NCI-H128 (cell line): Measurements from ENCODE around the gene CGB8.
"Not testable (repeated sequence)": the region's sequence is repeated elsewhere in the genome, so short reads cannot be mapped to it uniquely, and the experiment has no call there.

Experiments
- DNase-seq: peaks from one replicate; lab custom pipeline; 2025; ENCODE audit not compliant: unreplicated experiment; lab: John Stamatoyannopoulos, UW

The CGB8 gene

GRCh38 chr19:49049011-49049410, at the start of gene CGB8:
Gene CGB8 (minus strand): TSS chr19:49049111. CDS start chr19:49048739, 372 bp downstream.
- not testable (repeated sequence) for DNase-seq

GRCh38 chr19:49097453-49098288, 48.8 kb upstream of the CGB8 start:
- peak; percentile 41 for DNase-seq

- no peak for DNase-seq
Measured at GRCh38 chr19:49094505-49095482, 45.9 kb upstream of the CGB8 start.

- no peak for DNase-seq
Measured at GRCh38 chr19:49092686-49093085, 43.8 kb upstream of the CGB8 start.

GRCh38 chr19:49091391-49092038, 42.6 kb upstream of the CGB8 start:
- no peak for DNase-seq

GRCh38 chr19:49086296-49086695, 37.4 kb upstream of the CGB8 start:
- DNase-seq, result no peak

GRCh38 chr19:49085868-49086232, 36.9 kb upstream of the CGB8 start:
- no peak for DNase-seq

GRCh38 chr19:49085020-49085867, 36.3 kb upstream of the CGB8 start, which contains the start of gene SNRNP70:
Gene SNRNP70 (plus strand): TSS chr19:49085451. CDS start chr19:49086415, 964 bp downstream.
- peak; percentile 99 for DNase-seq

GRCh38 chr19:49084206-49085019, 35.5 kb upstream of the CGB8 start:
- DNase-seq, result no peak

GRCh38 chr19:49081273-49081672, 32.4 kb upstream of the CGB8 start:
- DNase-seq, result no peak

GRCh38 chr19:49080392-49080791, 31.5 kb upstream of the CGB8 start:
- no peak for DNase-seq

- peak; percentile 6 for DNase-seq
Measured at GRCh38 chr19:49074869-49075268, 26.0 kb upstream of the CGB8 start.

GRCh38 chr19:49073514-49074378, 24.8 kb upstream of the CGB8 start:
- DNase-seq, result peak; percentile 16

- DNase-seq, result no peak
Measured at GRCh38 chr19:49071860-49072547, 23.1 kb upstream of the CGB8 start.

GRCh38 chr19:49070416-49070815, 21.5 kb upstream of the CGB8 start:
- no peak for DNase-seq

- DNase-seq, result no peak
Measured at GRCh38 chr19:49069026-49069425, 20.1 kb upstream of the CGB8 start.

- no peak for DNase-seq
Measured at GRCh38 chr19:49067554-49067953, 18.6 kb upstream of the CGB8 start.
